GM21360 (cell line): Measurements from ENCODE around the gene MBNL1.
"Not testable (repeated sequence)": the region's sequence is repeated elsewhere in the genome, so short reads cannot be mapped to it uniquely, and the experiment has no call there.

Experiments used
- ATAC-seq: cut with Tn5 transposase; IDR thresholded peaks from one replicate; pipeline ENCODE4 v1.9.1; 2021; ENCODE audit warnings: mild to moderate bottlenecking, moderate library complexity; ENCODE audit not compliant: unreplicated experiment

MBNL1 gene

GRCh38 chr3:152436707-152437590 is 168.2 kb downstream of the MBNL1 start:
- no peak for ATAC-seq

GRCh38 chr3:152438181-152438580 is 169.5 kb downstream of the MBNL1 start:
- no peak for ATAC-seq

- no peak for ATAC-seq
Measured at GRCh38 chr3:152438706-152439105, 170.0 kb downstream of the MBNL1 start.

GRCh38 chr3:152440243-152440642 is 171.5 kb downstream of the MBNL1 start:
- not testable (repeated sequence) for ATAC-seq

- no peak for ATAC-seq
Measured at GRCh38 chr3:152443212-152444023, 174.7 kb downstream of the MBNL1 start.

GRCh38 chr3:152444029-152444641 is 175.4 kb downstream of the MBNL1 start:
- no peak for ATAC-seq

DNA sequence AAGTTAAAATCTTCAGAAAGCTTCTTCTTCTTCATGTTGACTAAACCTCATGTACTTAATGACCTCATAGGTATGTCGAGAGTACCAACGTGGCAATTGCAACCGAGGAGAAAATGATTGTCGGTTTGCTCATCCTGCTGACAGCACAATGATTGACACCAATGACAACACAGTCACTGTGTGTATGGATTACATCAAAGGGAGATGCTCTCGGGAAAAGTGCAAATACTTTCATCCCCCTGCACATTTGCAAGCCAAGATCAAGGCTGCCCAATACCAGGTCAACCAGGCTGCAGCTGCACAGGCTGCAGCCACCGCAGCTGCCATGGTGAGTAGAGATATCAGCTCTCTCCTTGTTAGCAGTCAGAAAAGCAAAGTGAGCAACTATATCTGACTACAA is 176.5 kb downstream of the MBNL1 start:
- ATAC-seq: no peak

DNA sequence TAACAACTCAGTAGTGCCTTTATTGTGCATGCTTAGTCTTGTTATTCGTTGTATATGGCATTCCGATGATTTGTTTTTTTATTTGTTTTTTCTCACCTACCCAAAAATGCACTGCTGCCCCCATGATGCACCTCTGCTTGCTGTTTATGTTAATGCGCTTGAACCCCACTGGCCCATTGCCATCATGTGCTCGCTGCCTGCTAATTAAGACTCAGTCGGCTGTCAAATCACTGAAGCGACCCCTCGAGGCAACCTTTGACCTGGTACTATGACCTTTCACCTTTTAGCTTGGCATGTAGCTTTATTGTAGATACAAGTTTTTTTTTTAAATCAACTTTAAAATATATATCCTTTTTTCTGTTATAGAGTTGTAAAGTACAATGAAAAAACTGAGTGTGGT is 177.8 kb downstream of the MBNL1 start:
- ATAC-seq: no peak

- no peak for ATAC-seq
Measured at GRCh38 chr3:152447511-152447910, 178.8 kb downstream of the MBNL1 start.

DNA sequence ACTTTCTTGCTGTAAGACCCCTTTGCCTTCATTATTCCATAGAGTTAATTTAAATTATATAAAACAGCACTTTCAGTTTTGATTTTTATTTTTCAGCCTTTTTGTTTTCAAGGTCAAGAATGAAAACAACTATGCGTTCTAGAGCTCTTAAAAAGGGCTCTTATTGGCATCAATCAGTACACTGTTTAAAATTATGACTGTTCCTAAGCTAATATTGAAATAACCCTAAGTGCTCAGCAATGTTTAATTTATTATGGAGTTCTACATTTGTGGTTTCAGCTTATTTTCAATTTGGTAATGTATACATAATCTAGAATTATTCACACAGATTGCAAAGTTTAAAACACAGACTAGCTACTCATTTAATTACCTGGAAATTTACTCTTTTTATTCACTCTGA is 179.4 kb downstream of the MBNL1 start:
- no peak for ATAC-seq

DNA sequence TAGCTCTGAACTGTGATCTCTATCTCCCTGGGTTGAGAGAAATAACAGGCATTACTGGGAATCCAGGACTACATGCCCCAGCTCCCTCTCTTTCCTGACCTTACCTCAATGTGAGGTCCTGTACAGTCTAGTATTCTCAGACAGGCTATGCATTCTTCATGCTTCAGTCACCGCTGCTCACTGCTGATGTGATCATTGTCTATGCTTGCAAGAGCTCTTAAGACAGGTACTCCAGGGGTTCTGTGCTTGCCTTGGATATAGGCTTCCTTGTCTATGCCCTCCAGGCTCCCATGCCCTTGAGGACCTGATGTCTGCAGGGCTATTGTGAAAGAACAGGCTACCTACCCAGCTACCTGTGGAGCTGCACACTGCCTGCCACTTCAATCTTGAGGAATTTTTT is 183.6 kb downstream of the MBNL1 start:
- ATAC-seq: no peak

GRCh38 chr3:152454076-152454875 is 185.5 kb downstream of the MBNL1 start:
- no peak for ATAC-seq

DNA sequence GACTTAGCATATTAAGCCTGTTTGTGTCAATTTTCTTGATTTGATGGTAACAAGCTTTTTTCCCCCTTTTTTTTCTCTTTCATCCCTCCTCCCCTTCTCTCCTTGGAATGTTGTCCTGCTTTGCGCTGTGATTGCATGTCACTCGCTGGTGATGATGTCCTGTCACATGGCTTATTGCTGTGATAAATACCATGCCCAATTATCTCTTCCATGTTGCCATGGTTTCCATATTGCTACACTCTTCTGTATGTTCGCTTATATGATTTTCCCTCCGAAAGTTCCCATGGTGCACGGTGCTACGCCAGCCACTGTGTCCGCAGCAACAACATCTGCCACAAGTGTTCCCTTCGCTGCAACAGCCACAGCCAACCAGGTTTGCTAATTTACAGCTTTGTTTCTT is 187.3 kb downstream of the MBNL1 start:
- ATAC-seq: no peak

- no peak for ATAC-seq
Measured at GRCh38 chr3:152457500-152458375, 189.0 kb downstream of the MBNL1 start.

GRCh38 chr3:152458376-152459117 is 189.8 kb downstream of the MBNL1 start:
- ATAC-seq: no peak

GRCh38 chr3:152459118-152459515 is 190.4 kb downstream of the MBNL1 start:
- ATAC-seq: no peak

DNA sequence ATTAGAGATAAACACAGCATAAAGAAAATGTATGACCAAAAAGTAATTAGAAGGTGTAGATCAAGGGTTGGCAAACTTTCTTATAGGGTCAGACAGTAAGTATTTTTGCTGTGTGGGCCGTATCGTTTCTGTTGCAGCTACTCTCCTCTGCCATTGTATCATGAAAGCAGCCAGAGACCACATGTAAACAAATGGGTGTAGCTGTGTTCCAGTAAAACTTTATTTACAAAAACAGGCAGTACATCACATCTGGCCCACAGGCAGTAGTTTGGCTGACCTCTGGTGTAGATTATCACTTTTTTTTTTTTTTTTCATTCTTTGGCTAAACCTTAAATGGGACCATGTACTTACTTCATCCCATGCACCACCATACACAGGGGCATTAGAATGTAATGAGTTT is 190.8 kb downstream of the MBNL1 start:
- ATAC-seq: no peak

GRCh38 chr3:152460936-152461335 is 192.2 kb downstream of the MBNL1 start:
- ATAC-seq: no peak

- no peak for ATAC-seq
Measured at GRCh38 chr3:152461460-152461859, 192.7 kb downstream of the MBNL1 start.
